ENCODE data around the gene CLCNKB. TPM values are rescaled to one million over a fixed set of nuclear protein-coding genes. Genes with fewer than 3 reads are reported as not detected.

Gene CLCNKB
- total RNA-seq, 1 experiment from 2014 or later, result not detected

GRCh38 chr1:16078925-16079656 lies 35.5 kb downstream of the CLCNKB start:
- no peaks in the 10 kb centered on the region for H3K27me3 Mint-ChIP-seq (ENCODE audit: insufficient read depth, unreplicated experiment)
- POLR2A ChIA-PET, result interaction anchor here (0.8 kb wide), 1 partner anchor 100 kb away, joined by 3 read pairs; no protein-coding TSS in a partner anchor
- peak; percentile 79 to 83 for DNase-seq
- BruUV-seq (replicated peaks), result no TSS peak
- CTCF ChIA-PET, result interaction anchor here (0.6 to 3.3 kb wide), 20 partner anchors 11 to 288 kb away, joined by 3 to 24 read pairs (median 4); partner anchors contain the start of gene SZRD1
- intact Hi-C loops (cut with micrococcal nuclease; ENCODE audit: unreplicated experiment), result loop anchor here (1.0 to 10.0 kb wide), 3 partner anchors 108 to 286 kb away; partner anchors contain the start of gene SZRD1
- H3K4me1 ChIP-seq, result peaks cover 5% of the 10 kb centered on the region; the same call in 1 of the 2 replicates
- H3K36me3 Mint-ChIP-seq (ENCODE audit: insufficient read depth, unreplicated experiment), result no peaks in the 10 kb centered on the region
- H3K9me3 ChIP-seq, result no peaks in the 10 kb centered on the region
- no peaks in the 10 kb centered on the region for H3K36me3 ChIP-seq (ENCODE audit: control insufficient read depth, insufficient read depth, low read length)
- TF ChIP-seq CTCF (IDR thresholded peaks at IDR 0.05; ENCODE audit: insufficient read depth in 1 of 2, low read depth in 1 of 2, low read length in 1 of 2, severe bottlenecking in 1 of 2, unreplicated experiment in 1 of 2), result peak; percentile 68 to 85
- no peaks in the 10 kb centered on the region for H3K9me3 Mint-ChIP-seq (ENCODE audit: unreplicated experiment)
- H3K4me3 Mint-ChIP-seq (ENCODE audit: unreplicated experiment), result no peak overlapping the region
- no peak overlapping the region for H3K27ac Mint-ChIP-seq (ENCODE audit: unreplicated experiment)
- H3K27me3 ChIP-seq (replicated peaks; ENCODE audit: control insufficient read depth, insufficient read depth, low read length), result no peaks in the 10 kb centered on the region
- H3K4me1 Mint-ChIP-seq (ENCODE audit: low read depth, unreplicated experiment), result no peaks in the 10 kb centered on the region
- no peak overlapping the region for H3K4me3 ChIP-seq (ENCODE audit: low read depth, low read length)

- Histone ChIP-seq H3K36me3 (ENCODE audit: control insufficient read depth, insufficient read depth, low read length) (no peaks in the 10 kb centered on the region), H3K27me3 (replicated peaks; ENCODE audit: control insufficient read depth, insufficient read depth, low read length) (no peaks in the 10 kb centered on the region), H3K4me3 (ENCODE audit: low read depth, low read length) (no peak overlapping the region), H3K4me1 (peaks cover 5% of the 10 kb centered on the region; the same call in 1 of the 2 replicates), H3K9me3 (no peaks in the 10 kb centered on the region)
- ChIA-PET CTCF (interaction anchor here (1.2 to 3.3 kb wide), 3 partner anchors 74 to 109 kb away, joined by 3 to 24 read pairs (median 23); no protein-coding TSS in a partner anchor), POLR2A (no interaction called here)
- TF ChIP-seq CTCF (IDR thresholded peaks at IDR 0.05; ENCODE audit: insufficient read depth in 1 of 2, low read depth in 1 of 2, low read length in 1 of 2, severe bottlenecking in 1 of 2, unreplicated experiment in 1 of 2), result no peak
- Mint-ChIP-seq H3K36me3 (ENCODE audit: insufficient read depth, unreplicated experiment) (no peaks in the 10 kb centered on the region), H3K27me3 (ENCODE audit: insufficient read depth, unreplicated experiment) (no peaks in the 10 kb centered on the region), H3K4me3 (ENCODE audit: unreplicated experiment) (no peak overlapping the region), H3K27ac (ENCODE audit: unreplicated experiment) (no peak overlapping the region), H3K4me1 (ENCODE audit: low read depth, unreplicated experiment) (no peaks in the 10 kb centered on the region), H3K9me3 (ENCODE audit: unreplicated experiment) (no peaks in the 10 kb centered on the region)
- intact Hi-C loops (cut with micrococcal nuclease; ENCODE audit: unreplicated experiment), result loop anchor here (5.0 kb wide), 1 partner anchor 57 kb away; no protein-coding TSS in a partner anchor
- no peak for DNase-seq
- BruUV-seq (replicated peaks), result no TSS peak
Measured at GRCh38 chr1:16080422-16081150, 37.0 kb downstream of the CLCNKB start.

GRCh38 chr1:16081636-16082035 lies 38.1 kb downstream of the CLCNKB start:
- intact Hi-C loops (cut with micrococcal nuclease; ENCODE audit: unreplicated experiment), result loop anchor here (2.0 to 5.0 kb wide), 2 partner anchors 31 to 56 kb away; no protein-coding TSS in a partner anchor
- no peaks in the 10 kb centered on the region for H3K36me3 ChIP-seq (ENCODE audit: control insufficient read depth, insufficient read depth, low read length)
- POLR2A ChIA-PET, result no interaction called here
- CTCF ChIA-PET, result interaction anchor here (0.6 to 2.8 kb wide), 8 partner anchors 8 to 201 kb away, joined by 3 to 11 read pairs (median 6); partner anchors contain the start of genes EPHA2 and FAM131C
- no peaks in the 10 kb centered on the region for H3K9me3 ChIP-seq
- H3K4me3 Mint-ChIP-seq (ENCODE audit: unreplicated experiment), result no peak overlapping the region
- DNase-seq, result no peak
- H3K4me1 Mint-ChIP-seq (ENCODE audit: low read depth, unreplicated experiment), result no peaks in the 10 kb centered on the region
- H3K27ac Mint-ChIP-seq (ENCODE audit: unreplicated experiment), result no peak overlapping the region
- H3K27me3 ChIP-seq (replicated peaks; ENCODE audit: control insufficient read depth, insufficient read depth, low read length), result no peaks in the 10 kb centered on the region
- peaks cover 5% of the 10 kb centered on the region; the same call in 1 of the 2 replicates for H3K4me1 ChIP-seq
- no peak for TF ChIP-seq CTCF (IDR thresholded peaks at IDR 0.05; ENCODE audit: insufficient read depth in 1 of 2, low read depth in 1 of 2, low read length in 1 of 2, severe bottlenecking in 1 of 2, unreplicated experiment in 1 of 2)
- H3K36me3 Mint-ChIP-seq (ENCODE audit: insufficient read depth, unreplicated experiment), result no peaks in the 10 kb centered on the region
- H3K9me3 Mint-ChIP-seq (ENCODE audit: unreplicated experiment), result no peaks in the 10 kb centered on the region
- H3K4me3 ChIP-seq (ENCODE audit: low read depth, low read length), result no peak overlapping the region
- BruUV-seq (replicated peaks), result no TSS peak
- H3K27me3 Mint-ChIP-seq (ENCODE audit: insufficient read depth, unreplicated experiment), result no peaks in the 10 kb centered on the region
